GM10248 (cell line): ENCODE data around the gene FKBP1A.
"Not testable (repeated sequence)": the region's sequence is repeated elsewhere in the genome, so short reads cannot be mapped to it uniquely, and the experiment has no call there.

ENCODE experiments used
- CTCF ChIA-PET: fragments of 300-600 bp; sonication (Branson Sonifier 250); formaldehyde crosslinking; extraction: SDS; loops from one replicate; lab custom pipeline; 2021; ENCODE audit warnings: antibody characterized with exemption; lab: Yijun Ruan, JAX
- POLR2A ChIA-PET: fragments of 350-650 bp; sonication (Branson Sonifier 250); formaldehyde crosslinking; extraction: SDS; loops from one replicate; lab custom pipeline; 2020; ENCODE audit warnings: antibody characterized with exemption; lab: Yijun Ruan, JAX
- DNase-seq: peaks from one replicate; pipeline ENCODE4 v3.0.0; 2012; ENCODE audit errors: extremely low spot score
- CTCF ChIP-seq: IDR thresholded peaks from 2 replicates; pipeline ENCODE4 v1.5.1; 2012; ENCODE audit warnings: mild to moderate bottlenecking, low read depth; ENCODE audit errors: extremely low read depth, missing control alignments, control extremely low read depth

Gene FKBP1A

GRCh38 chr20:1405801-1406200 is 12.9 kb upstream of the FKBP1A start:
- no peak for TF ChIP-seq CTCF
- ChIA-PET CTCF (interaction anchor here (0.7 to 1.4 kb wide), 3 partner anchors 9 to 46 kb away, joined by 3 read pairs; no protein-coding TSS in a partner anchor), POLR2A (no interaction called here)
- no peak for DNase-seq

GRCh38 chr20:1403624-1404023 is 10.8 kb upstream of the FKBP1A start:
- TF ChIP-seq CTCF: no peak
- POLR2A ChIA-PET: no interaction called here
- CTCF ChIA-PET: interaction anchor here (1.1 to 1.7 kb wide), 5 partner anchors 8 to 91 kb away, joined by 3 to 4 read pairs (median 3); no protein-coding TSS in a partner anchor

GRCh38 chr20:1402149-1402548 is 9.3 kb upstream of the FKBP1A start:
- TF ChIP-seq CTCF: no peak
- CTCF ChIA-PET: interaction anchor here (1.3 to 1.6 kb wide), 2 partner anchors 24 to 211 kb away, joined by 3 read pairs; no protein-coding TSS in a partner anchor
- POLR2A ChIA-PET: no interaction called here
- no peak for DNase-seq

More at GRCh38 chr20:1403624-1404023, 10.8 kb upstream of the FKBP1A start:
- no peak for DNase-seq

GRCh38 chr20:1401451-1401907 is 8.6 kb upstream of the FKBP1A start:
- no peak for DNase-seq
- ChIA-PET CTCF (interaction anchor here (1.6 kb wide), 1 partner anchor 211 kb away, joined by 3 read pairs; no protein-coding TSS in a partner anchor), POLR2A (no interaction called here)
- no peak for TF ChIP-seq CTCF

- DNase-seq, POLR2A ChIA-PET: not testable (repeated sequence)
- CTCF ChIA-PET: interaction anchor here (1.0 to 1.8 kb wide), 7 partner anchors 20 to 104 kb away, joined by 3 to 7 read pairs (median 3); partner anchors contain the start of gene NSFL1C
Measured at GRCh38 chr20:1399678-1400366, 7.0 kb upstream of the FKBP1A start.

- peak; percentile 31 for TF ChIP-seq CTCF
- DNase-seq, POLR2A ChIA-PET: not testable (repeated sequence)
- CTCF ChIA-PET: interaction anchor here (0.7 to 3.6 kb wide), 6 partner anchors 12 to 86 kb away, joined by 3 to 24 read pairs (median 4); no protein-coding TSS in a partner anchor
Measured at GRCh38 chr20:1398185-1398584, 5.3 kb upstream of the FKBP1A start.

- no peak for DNase-seq
- TF ChIP-seq CTCF: no peak
- ChIA-PET POLR2A (no interaction called here), CTCF (interaction anchor here (0.7 to 3.6 kb wide), 9 partner anchors 9 to 85 kb away, joined by 3 to 24 read pairs (median 3); no protein-coding TSS in a partner anchor)
Measured at GRCh38 chr20:1397710-1398109, 4.9 kb upstream of the FKBP1A start.
